Measurements from ENCODE around the gene FBRSL1. TPM values are rescaled to one million over a fixed set of nuclear protein-coding genes. Genes with fewer than 3 reads are reported as not detected.

Gene FBRSL1
- total and polyA plus RNA-seq, 2 of the 8 experiments (the other 6 are each of a cell fraction or from before 2014, with no cell fraction given): 18.4 to 109 TPM

- Histone ChIP-seq H3K79me2 (ENCODE audit: control insufficient read depth in 1 of 2, insufficient read depth in 2 of 2, low read length in 2 of 2) (peaks cover 0 to 91% of the 10 kb centered on the region in 2 experiments; a peak in 3 of 4 replicates), H3K4me2 (ENCODE audit: insufficient read depth in 1 of 2, low read depth in 2 of 2, low read length in 2 of 2) (no peak overlapping the region), H3K27ac (ENCODE audit: low read depth, low read length) (no peak overlapping the region), H2BK15ac (ENCODE audit: low read length) (no peak overlapping the region), H2BK12ac (ENCODE audit: low read depth, low read length) (no peak overlapping the region), H2AFZ (ENCODE audit: low read length) (no peak overlapping the region), H3K27me3 (replicated peaks in 1 of 4; ENCODE audit: control insufficient read depth in 3 of 4, extremely low read depth in 1 of 4, insufficient read depth in 3 of 4, low read length in 3 of 4) (peaks cover 0 to 14% (median 3%) of the 10 kb centered on the region in 4 experiments; a peak in 6 of 7 replicates), H3K4me3 (ENCODE audit: extremely low read depth in 1 of 4, insufficient read depth in 2 of 4, low read depth in 3 of 4, low read length in 4 of 4) (no peak overlapping the region), H4K8ac (ENCODE audit: extremely low read depth, insufficient read depth, low read length) (no peak overlapping the region), H4K5ac (ENCODE audit: insufficient read length, low read depth, low read length) (no peak overlapping the region), H4K91ac (replicated peaks; ENCODE audit: insufficient read length, low read length) (no peak overlapping the region), H2BK120ac (replicated peaks; ENCODE audit: low read depth, low read length) (no peak overlapping the region), H3K36me3 (ENCODE audit: control insufficient read depth in 2 of 4, insufficient read depth in 4 of 4, low read length in 3 of 4) (no peaks in the 10 kb centered on the region), H2BK20ac (ENCODE audit: low read length) (no peak overlapping the region), H2BK5ac (ENCODE audit: low read depth, low read length) (no peak overlapping the region), H3K18ac (ENCODE audit: extremely low read depth, low read length) (no peak overlapping the region), H3K4ac (replicated peaks; ENCODE audit: insufficient read length, low read depth, low read length) (no peak overlapping the region), H3K9ac (replicated peaks in 1 of 4; ENCODE audit: extremely low read depth in 1 of 4, low read depth in 3 of 4, low read length in 3 of 4) (no peak overlapping the region), H3K14ac (ENCODE audit: insufficient read length) (no peak overlapping the region), H3K4me1 (replicated peaks in 1 of 4; ENCODE audit: control insufficient read depth in 3 of 4, insufficient read depth in 4 of 4, low read length in 3 of 4) (peaks cover 0 to 9% (median 1%) of the 10 kb centered on the region in 4 experiments; a peak in 3 of 7 replicates), H4K20me1 (replicated peaks in 1 of 2; ENCODE audit: control insufficient read depth in 1 of 2, insufficient read depth in 2 of 2, low read length in 2 of 2) (peaks cover 80 to 87% of the 10 kb centered on the region in 2 experiments), H3K79me1 (ENCODE audit: low read depth, low read length) (peaks cover 33% of the 10 kb centered on the region), H3K56ac (replicated peaks; ENCODE audit: insufficient read length, low read depth, low read length) (no peak overlapping the region), H3K23ac (ENCODE audit: insufficient read length) (no peak overlapping the region), H2AK5ac (ENCODE audit: low read depth, low read length) (no peak overlapping the region), H3K9me3 (ENCODE audit: insufficient read depth in 2 of 2, low read depth in 1 of 2, low read length in 1 of 2) (no peaks in the 10 kb centered on the region), H3K23me2 (ENCODE audit: low read depth, low read length) (peaks cover 1% of the 10 kb centered on the region; the same call in 1 of the 2 replicates)
- CTCF ChIA-PET (ENCODE audit: partially characterized antibody): interaction anchor here (0.6 kb wide), 1 partner anchor 10 kb away, joined by 3 read pairs; no protein-coding TSS in a partner anchor
- FAIRE-seq: no peak
- POLR2A ChIA-PET (ENCODE audit: partially characterized antibody): no interaction called here
- WGBS, 2 experiments (ENCODE audit: extremely low coverage in 1 of 2, insufficient coverage in 1 of 2, insufficient read length in 1 of 2, insufficient replicate concordance in 2 of 2, low coverage in 1 of 2, low lambda C conversion rate in 2 of 2, missing lambda C conversion rate in 1 of 2): 91% methylated on average over 27 of the region's 31 CpGs; no CpG with 5 or more reads in 1 of the 2 experiments
- DNase-seq (ENCODE audit: low read depth in 1 of 2, low spot score in 2 of 2): no peak
- TF ChIP-seq MAX (IDR thresholded peaks at IDR 0.05) (no peak), JUN (IDR thresholded peaks at IDR 0.05; ENCODE audit: low read depth, low read length) (no peak), RNF2 (IDR thresholded peaks at IDR 0.05; ENCODE audit: borderline replicate concordance, low read depth, low read length, missing control alignments, poor library complexity, severe bottlenecking) (no peak), HDAC6 (IDR thresholded peaks at IDR 0.05; ENCODE audit: low read depth, low read length) (no peak), EZH2 (IDR thresholded peaks at IDR 0.05; ENCODE audit: low read depth, low read length, severe bottlenecking) (no peak), POLR2A (IDR thresholded peaks at IDR 0.05; ENCODE audit: control extremely low read depth in 1 of 2, low read depth in 2 of 2, low read length in 2 of 2) (no peak), SIN3A (conservative IDR thresholded peaks at IDR 0.05 in 1 of 2, IDR thresholded peaks at IDR 0.05 in 1 of 2; ENCODE audit: low read depth in 1 of 2, low read length in 2 of 2) (no peak), YY1 (IDR thresholded peaks at IDR 0.05; ENCODE audit: low read depth, low read length) (no peak), PHF8 (conservative IDR thresholded peaks at IDR 0.05; ENCODE audit: low read depth, low read length) (no peak), E2F6 (IDR thresholded peaks at IDR 0.05) (no peak), RXRA (IDR thresholded peaks at IDR 0.05; ENCODE audit: insufficient read depth, low read depth, low read length) (no peak)
Measured at GRCh38 chr12:132495629-132496357, 5.8 kb downstream of the FBRSL1 start.
